Epithelial cell of prostate (primary cell): Measurements from ENCODE around the gene BUB1B.

Experiments
- DNase-seq: peaks from one replicate; pipeline ENCODE4 v3.0.0-alpha.2; 2011; ENCODE audit warnings: low read depth, low spot score
- H3K27ac ChIP-seq: fragments of 450-650 bp; 2 replicates; pipeline ENCODE4 v1.5.1; 2017; ENCODE audit warnings: mild to moderate bottlenecking

BUB1B gene

GRCh38 chr15:40250771-40251483, 90.1 kb downstream of the BUB1B start:
- no peak for DNase-seq
- no peak overlapping the region for H3K27ac ChIP-seq

- no peak for DNase-seq
- H3K27ac ChIP-seq: no peak overlapping the region
These were observed 90.7 kb downstream of the BUB1B start for GRCh38 chr15:40251486-40252140.

- DNase-seq: no peak
- no peak overlapping the region for H3K27ac ChIP-seq
These were observed 91.2 kb downstream of the BUB1B start for GRCh38 chr15:40252141-40252437.

DNA sequence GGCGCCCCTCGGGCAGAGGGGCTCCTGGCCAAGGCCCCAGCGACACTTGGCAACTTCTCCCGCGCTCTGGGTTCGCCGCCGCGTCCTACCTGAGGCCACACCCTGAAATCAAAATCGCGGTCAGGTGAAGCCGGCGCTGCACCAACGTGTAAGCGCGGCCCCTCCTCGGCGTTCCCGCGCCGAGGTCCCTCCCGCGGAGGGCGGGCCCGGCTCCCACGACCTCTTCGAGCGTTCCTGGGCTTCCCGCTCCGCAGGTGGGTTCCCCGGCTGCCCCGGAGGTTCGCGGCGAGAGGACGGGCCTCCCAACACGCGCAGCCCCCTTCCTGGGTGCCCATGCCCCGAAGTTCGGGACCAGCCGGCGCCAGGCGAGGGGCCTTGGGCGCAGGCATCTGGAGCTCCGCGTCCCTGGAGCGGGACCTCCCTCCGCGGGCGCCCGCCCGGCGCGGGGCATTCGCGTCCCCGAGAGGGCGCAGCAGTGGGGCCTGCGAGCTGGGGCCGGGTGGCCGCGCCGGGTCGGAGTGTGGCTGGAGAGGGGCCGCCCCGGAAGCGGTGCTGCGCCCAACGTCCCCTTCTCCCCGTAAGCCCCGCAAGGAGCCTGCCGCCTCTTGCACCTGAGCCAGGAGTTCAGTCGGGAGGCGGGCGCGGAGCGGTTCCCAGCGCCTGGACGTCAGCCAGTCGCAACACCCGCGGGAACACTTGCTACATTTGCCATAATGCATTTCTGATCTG, 91.7 kb downstream of the BUB1B start:
- no peak overlapping the region for H3K27ac ChIP-seq
- DNase-seq: no peak

- H3K27ac ChIP-seq: no peak overlapping the region
- no peak for DNase-seq
These were observed 92.4 kb downstream of the BUB1B start for GRCh38 chr15:40253167-40253790.

DNA sequence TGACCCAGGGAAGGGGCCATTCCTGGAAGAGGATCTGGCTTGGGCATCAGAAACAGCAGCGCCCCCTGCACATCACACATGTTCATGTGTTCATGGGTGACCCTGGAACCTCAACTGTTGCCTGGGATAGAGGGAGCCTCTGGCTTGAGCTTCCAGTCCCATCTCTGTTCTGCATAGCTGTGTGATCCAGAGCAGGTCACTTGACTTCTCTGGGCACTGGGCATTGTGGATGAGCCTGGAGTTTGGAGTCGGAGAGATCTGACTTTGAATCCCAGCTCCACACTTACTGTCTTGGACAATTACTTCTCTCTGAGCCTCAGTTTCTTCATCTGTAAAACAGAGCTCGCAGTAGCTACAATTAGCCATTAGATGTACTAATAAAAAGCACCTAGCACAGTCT, 93.6 kb downstream of the BUB1B start:
- DNase-seq: no peak
- no peak overlapping the region for H3K27ac ChIP-seq

DNA sequence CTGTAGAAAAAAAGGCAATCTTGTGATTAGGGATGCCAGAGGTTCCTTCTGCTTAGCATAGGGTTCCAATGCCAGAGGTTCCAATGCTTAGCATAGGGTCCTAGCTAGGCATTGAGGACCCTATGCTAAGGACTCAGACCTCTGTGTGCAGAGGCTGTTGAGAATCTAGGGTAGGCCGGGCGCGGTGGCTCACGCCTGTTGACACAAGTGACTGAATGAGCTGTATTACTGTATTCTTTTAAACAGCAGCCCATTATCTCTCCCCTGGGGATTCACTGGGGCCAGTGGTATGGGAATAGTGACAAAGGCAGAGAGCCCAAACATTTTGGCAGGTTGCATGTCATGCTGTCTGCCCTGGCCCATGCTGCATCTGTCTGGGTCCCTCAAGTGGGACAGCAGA, 94.2 kb downstream of the BUB1B start:
- no peak overlapping the region for H3K27ac ChIP-seq
- DNase-seq: no peak

DNA sequence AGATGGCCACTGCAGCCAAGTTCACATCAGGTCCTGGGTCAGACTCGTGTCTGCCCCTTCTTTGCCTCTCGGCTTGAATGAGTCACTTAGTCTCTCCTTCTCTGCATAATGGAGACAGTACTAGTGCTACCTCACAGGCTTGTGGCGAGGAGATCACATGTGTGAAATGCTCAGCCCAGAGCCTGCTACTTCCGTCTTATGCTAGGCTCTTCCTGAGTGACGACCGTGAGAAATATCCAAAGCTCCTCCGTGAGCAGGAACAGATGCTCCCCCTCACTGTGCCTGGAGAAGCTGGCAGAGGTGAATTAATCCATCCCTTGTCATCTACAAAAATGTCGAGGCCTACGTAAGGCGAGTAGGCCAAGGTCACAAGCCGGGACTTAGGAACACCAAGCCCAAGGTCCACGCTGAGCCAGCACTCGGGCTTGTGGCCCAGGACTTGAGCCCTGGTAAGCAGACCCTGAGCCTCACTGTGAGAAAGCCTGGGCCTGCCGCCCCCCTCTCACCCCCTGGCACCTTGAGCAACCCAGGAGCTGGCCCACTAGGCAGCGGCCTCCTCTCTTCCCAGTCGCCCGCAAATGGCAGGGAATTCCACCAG, 95.9 kb downstream of the BUB1B start:
- DNase-seq: no peak

GRCh38 chr15:40257656-40258450, 97.0 kb downstream of the BUB1B start:
- no peak for DNase-seq
- H3K27ac ChIP-seq: no peak overlapping the region

More for the DNA sequence above, 95.9 kb downstream of the BUB1B start:
- no peak overlapping the region for H3K27ac ChIP-seq

GRCh38 chr15:40258544-40258943, 97.7 kb downstream of the BUB1B start:
- H3K27ac ChIP-seq: no peak overlapping the region
- DNase-seq: no peak

- no peak for DNase-seq
- H3K27ac ChIP-seq: no peak overlapping the region
These were observed 98.2 kb downstream of the BUB1B start for GRCh38 chr15:40259021-40259420.

- no peak for DNase-seq
- no peak overlapping the region for H3K27ac ChIP-seq
These were observed 102.3 kb downstream of the BUB1B start for GRCh38 chr15:40263024-40263754.

DNA sequence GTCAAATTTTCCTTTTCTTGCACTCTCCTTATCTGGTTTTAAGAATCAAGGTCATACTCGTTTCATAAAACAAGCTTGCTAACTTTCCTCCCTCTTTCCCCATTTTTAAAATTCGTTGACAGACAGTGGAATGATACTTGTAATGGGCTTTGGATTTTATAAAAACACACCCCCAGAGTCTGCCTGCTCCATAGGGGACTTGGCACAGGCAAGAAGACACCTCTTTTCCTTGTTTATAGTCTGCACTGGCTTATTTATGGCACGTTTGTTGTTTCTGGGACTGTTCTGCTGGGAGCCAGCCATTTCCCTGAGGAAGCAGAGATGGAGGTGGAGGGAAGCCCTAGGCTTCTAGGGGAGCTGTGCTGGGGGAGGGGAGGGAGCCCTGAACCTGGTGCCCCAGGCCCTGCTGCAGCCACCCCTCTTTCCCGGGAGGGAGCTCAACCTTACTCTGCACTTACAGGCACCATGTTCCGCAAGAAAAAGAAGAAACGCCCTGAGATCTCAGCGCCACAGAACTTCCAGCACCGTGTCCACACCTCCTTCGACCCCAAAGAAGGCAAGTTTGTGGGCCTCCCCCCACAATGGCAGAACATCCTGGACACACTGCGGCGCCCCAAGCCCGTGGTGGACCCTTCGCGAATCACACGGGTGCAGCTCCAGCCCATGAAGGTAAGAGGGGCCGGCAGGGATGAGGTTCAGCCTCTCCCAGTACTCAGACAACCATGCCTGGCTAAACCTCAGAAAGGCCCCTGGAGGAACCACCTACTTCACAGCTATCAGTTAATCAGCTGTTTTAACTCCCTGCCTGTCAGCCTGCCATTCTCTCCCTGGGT, 103.7 kb downstream of the BUB1B start:
- DNase-seq: no peak
- no peak overlapping the region for H3K27ac ChIP-seq

DNA sequence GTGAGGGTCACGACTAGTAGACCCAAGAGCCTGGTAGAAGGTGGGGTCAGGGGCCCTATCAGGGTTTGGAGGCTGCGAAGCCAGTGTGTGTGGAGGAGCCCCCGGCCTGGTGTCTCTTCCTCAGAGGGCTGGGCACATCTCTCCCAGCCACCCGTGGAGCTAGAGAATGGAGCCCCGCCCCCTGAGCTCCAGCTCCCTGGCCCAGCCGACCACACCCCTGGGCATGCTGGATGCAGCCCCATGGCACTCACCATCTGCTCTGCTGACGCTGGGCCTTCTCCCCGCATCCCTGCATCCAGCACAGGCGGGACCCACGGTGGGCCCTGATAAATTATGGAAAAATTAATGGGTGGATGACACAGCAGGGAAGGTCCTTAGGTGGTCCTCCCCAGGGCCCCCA, 104.5 kb downstream of the BUB1B start:
- DNase-seq: no peak
- no peak overlapping the region for H3K27ac ChIP-seq

- no peak overlapping the region for H3K27ac ChIP-seq
- DNase-seq: no peak
These were observed 105.0 kb downstream of the BUB1B start for GRCh38 chr15:40265875-40266274.

- peak overlapping the region; percentile 50 for H3K27ac ChIP-seq
- DNase-seq: peak; percentile 89
These were observed 106.0 kb downstream of the BUB1B start for GRCh38 chr15:40266828-40267304.

GRCh38 chr15:40267670-40268069, 106.8 kb downstream of the BUB1B start:
- DNase-seq: no peak
- no peak overlapping the region for H3K27ac ChIP-seq

DNA sequence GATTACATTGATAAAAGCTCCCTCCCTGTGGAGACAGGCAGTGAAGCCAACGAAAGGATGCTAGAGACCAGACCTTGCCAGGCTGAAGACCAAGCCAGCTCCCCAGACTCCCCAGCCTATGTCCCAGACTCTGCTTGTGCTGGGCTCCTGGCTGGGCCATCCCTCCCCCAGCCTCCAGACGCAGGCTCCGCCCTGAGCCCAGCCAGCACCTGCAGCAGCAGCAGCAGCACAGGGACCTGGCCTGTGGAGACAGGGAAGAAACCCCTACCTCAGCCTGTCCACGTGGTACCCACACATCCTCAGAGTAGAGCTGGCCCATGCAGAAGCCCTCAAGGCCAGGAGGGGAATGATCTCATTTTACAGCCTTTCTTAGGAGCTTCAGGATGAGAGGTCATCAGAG, 108.7 kb downstream of the BUB1B start:
- no peak for DNase-seq
- no peak overlapping the region for H3K27ac ChIP-seq
